ENCODE measurements around the gene INPP4B.

Gene INPP4B

GRCh38 chr4:142369141-142369540 lies 477.0 kb downstream of the INPP4B start:
- H3K4me2 ChIP-seq (ENCODE audit: low read length), result no peak overlapping the region
- no peaks in the 10 kb centered on the region for H3K4me1 ChIP-seq (ENCODE audit: low read length)
- TF ChIP-seq EZH2phosphoT487 (IDR thresholded peaks at IDR 0.05; ENCODE audit: low read depth) (no peak), CTCF (IDR thresholded peaks at IDR 0.05; ENCODE audit: low read depth, low read length) (no peak)
- H3K36me3 ChIP-seq (replicated peaks; ENCODE audit: low read depth, low read length), result no peaks in the 10 kb centered on the region
- no peaks in the 10 kb centered on the region for H3K27me3 ChIP-seq (ENCODE audit: low read depth, low read length)
- no peaks in the 10 kb centered on the region for H3K79me2 ChIP-seq (ENCODE audit: low read length)
- no peak overlapping the region for H2AFZ ChIP-seq (ENCODE audit: low read depth, low read length)
- no peaks in the 10 kb centered on the region for H4K20me1 ChIP-seq (ENCODE audit: insufficient read depth, low read length)
- no peak overlapping the region for H3K9ac ChIP-seq (ENCODE audit: low read length)
- no peak overlapping the region for H3K4me3 ChIP-seq (ENCODE audit: low read length)
- H3K27ac ChIP-seq (ENCODE audit: low read length), result no peak overlapping the region
- no peaks in the 10 kb centered on the region for H3K9me3 ChIP-seq (ENCODE audit: insufficient read depth, low read length)

GRCh38 chr4:142367418-142368180 lies 478.5 kb downstream of the INPP4B start:
- TF ChIP-seq EZH2phosphoT487 (IDR thresholded peaks at IDR 0.05; ENCODE audit: low read depth) (no peak), CTCF (IDR thresholded peaks at IDR 0.05; ENCODE audit: low read depth, low read length) (no peak)
- no peaks in the 10 kb centered on the region for H3K4me1 ChIP-seq (ENCODE audit: low read length)
- H3K79me2 ChIP-seq (ENCODE audit: low read length), result no peaks in the 10 kb centered on the region

GRCh38 chr4:142366769-142367181 lies 479.3 kb downstream of the INPP4B start:
- Histone ChIP-seq H3K36me3 (replicated peaks; ENCODE audit: low read depth, low read length) (no peaks in the 10 kb centered on the region), H3K27me3 (ENCODE audit: low read depth, low read length) (no peaks in the 10 kb centered on the region), H4K20me1 (ENCODE audit: insufficient read depth, low read length) (no peaks in the 10 kb centered on the region), H3K4me2 (ENCODE audit: low read length) (no peak overlapping the region), H3K27ac (ENCODE audit: low read length) (no peak overlapping the region), H3K9me3 (ENCODE audit: insufficient read depth, low read length) (no peaks in the 10 kb centered on the region), H2AFZ (ENCODE audit: low read depth, low read length) (no peak overlapping the region), H3K79me2 (ENCODE audit: low read length) (no peaks in the 10 kb centered on the region), H3K9ac (ENCODE audit: low read length) (no peak overlapping the region), H3K4me1 (ENCODE audit: low read length) (no peaks in the 10 kb centered on the region), H3K4me3 (ENCODE audit: low read length) (no peak overlapping the region)
- TF ChIP-seq EZH2phosphoT487 (IDR thresholded peaks at IDR 0.05; ENCODE audit: low read depth) (no peak), CTCF (IDR thresholded peaks at IDR 0.05; ENCODE audit: low read depth, low read length) (no peak)

More at GRCh38 chr4:142367418-142368180, 478.5 kb downstream of the INPP4B start:
- Histone ChIP-seq H3K4me3 (ENCODE audit: low read length) (no peak overlapping the region), H3K9me3 (ENCODE audit: insufficient read depth, low read length) (no peaks in the 10 kb centered on the region), H4K20me1 (ENCODE audit: insufficient read depth, low read length) (no peaks in the 10 kb centered on the region), H2AFZ (ENCODE audit: low read depth, low read length) (no peak overlapping the region), H3K27me3 (ENCODE audit: low read depth, low read length) (no peaks in the 10 kb centered on the region), H3K9ac (ENCODE audit: low read length) (no peak overlapping the region), H3K4me2 (ENCODE audit: low read length) (no peak overlapping the region), H3K27ac (ENCODE audit: low read length) (no peak overlapping the region), H3K36me3 (replicated peaks; ENCODE audit: low read depth, low read length) (no peaks in the 10 kb centered on the region)

- Histone ChIP-seq H3K9ac (ENCODE audit: low read length) (no peak overlapping the region), H3K36me3 (replicated peaks; ENCODE audit: low read depth, low read length) (no peaks in the 10 kb centered on the region), H2AFZ (ENCODE audit: low read depth, low read length) (no peak overlapping the region), H3K79me2 (ENCODE audit: low read length) (no peaks in the 10 kb centered on the region), H3K27ac (ENCODE audit: low read length) (no peak overlapping the region), H4K20me1 (ENCODE audit: insufficient read depth, low read length) (no peaks in the 10 kb centered on the region), H3K4me2 (ENCODE audit: low read length) (no peak overlapping the region), H3K4me1 (ENCODE audit: low read length) (no peaks in the 10 kb centered on the region), H3K27me3 (ENCODE audit: low read depth, low read length) (no peaks in the 10 kb centered on the region), H3K4me3 (ENCODE audit: low read length) (no peak overlapping the region), H3K9me3 (ENCODE audit: insufficient read depth, low read length) (no peaks in the 10 kb centered on the region)
- TF ChIP-seq EZH2phosphoT487 (IDR thresholded peaks at IDR 0.05; ENCODE audit: low read depth) (no peak), CTCF (IDR thresholded peaks at IDR 0.05; ENCODE audit: low read depth, low read length) (no peak)
Measured at GRCh38 chr4:142365391-142365790, 480.7 kb downstream of the INPP4B start.
